NCI-H1694 treated with DMSO at 0.1 percent for 48 hours (cell line): ENCODE measurements around the gene POLDIP3.
"Not testable (repeated sequence)": the region's sequence is repeated elsewhere in the genome, so short reads cannot be mapped to it uniquely, and the experiment has no call there.

Experiments
- DNase-seq: peaks from one replicate; lab custom pipeline; 2025; lab: John Stamatoyannopoulos, UW

The POLDIP3 gene

DNA sequence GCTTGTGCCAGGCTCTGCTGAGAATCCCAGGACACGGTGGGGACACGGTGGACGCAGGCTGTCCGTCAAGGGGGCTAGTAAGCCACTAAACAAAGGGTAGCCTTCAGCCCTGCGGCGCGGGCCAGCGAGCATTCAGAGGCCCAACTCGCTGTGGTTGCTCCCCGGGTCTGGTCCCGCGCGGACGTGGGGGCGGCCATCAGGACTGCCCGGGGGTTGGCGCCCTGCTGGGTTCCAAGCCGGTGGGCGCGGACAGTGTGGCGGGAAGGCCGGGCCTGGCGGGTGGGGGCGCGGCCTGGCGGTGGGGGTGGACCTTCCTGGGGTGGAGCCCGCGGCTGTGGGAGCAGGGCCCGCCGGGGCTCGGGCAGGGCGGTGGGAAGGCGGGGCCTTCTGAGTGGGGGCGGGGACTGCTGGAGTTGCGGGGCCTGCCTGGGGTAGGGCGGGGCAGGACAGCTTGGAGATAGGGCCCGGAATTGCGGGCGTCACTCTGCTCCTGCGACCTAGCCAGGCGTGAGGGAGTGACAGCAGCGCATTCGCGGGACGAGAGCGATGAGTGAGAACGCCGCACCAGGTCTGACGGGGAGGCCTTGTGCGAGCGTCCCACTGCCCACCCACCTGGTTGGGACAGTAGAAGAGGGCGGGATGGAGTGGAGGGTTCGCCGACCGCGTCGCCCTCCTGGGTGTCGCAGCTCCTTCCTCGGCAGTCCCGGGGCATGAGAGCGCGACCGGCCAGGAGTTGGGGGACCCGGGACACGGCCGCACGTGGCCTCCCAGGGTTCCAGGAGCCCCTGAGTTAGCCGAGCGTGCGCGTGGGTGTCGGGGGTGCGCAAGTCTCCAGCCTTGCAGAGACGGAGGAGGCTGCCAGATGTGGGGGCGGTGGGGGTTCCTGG lies 61.0 kb downstream of the POLDIP3 start, which contains the start of gene SERHL2:
TSS of gene SERHL2 (plus strand) at position 482 of the 887 bp plus-strand sequence. CDS start at position 547, 65 bp downstream.
- peak; percentile 38 for DNase-seq

DNA sequence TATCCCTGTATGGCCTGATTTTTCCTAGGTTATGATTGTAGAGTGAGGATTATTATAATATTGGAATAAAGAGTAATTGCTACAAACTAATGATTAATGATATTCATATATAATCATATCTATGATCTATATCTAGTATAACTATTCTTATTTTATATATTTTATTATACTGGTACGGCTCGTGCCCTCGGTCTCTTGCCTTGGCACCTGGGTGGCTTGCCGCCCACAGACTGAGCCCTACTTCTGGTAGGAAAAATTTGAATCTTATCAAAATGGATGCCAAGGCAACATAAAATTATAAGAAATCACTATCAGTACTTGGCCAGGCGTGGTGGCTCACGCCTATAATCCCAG lies 62.4 kb downstream of the POLDIP3 start:
- not testable (repeated sequence) for DNase-seq

DNA sequence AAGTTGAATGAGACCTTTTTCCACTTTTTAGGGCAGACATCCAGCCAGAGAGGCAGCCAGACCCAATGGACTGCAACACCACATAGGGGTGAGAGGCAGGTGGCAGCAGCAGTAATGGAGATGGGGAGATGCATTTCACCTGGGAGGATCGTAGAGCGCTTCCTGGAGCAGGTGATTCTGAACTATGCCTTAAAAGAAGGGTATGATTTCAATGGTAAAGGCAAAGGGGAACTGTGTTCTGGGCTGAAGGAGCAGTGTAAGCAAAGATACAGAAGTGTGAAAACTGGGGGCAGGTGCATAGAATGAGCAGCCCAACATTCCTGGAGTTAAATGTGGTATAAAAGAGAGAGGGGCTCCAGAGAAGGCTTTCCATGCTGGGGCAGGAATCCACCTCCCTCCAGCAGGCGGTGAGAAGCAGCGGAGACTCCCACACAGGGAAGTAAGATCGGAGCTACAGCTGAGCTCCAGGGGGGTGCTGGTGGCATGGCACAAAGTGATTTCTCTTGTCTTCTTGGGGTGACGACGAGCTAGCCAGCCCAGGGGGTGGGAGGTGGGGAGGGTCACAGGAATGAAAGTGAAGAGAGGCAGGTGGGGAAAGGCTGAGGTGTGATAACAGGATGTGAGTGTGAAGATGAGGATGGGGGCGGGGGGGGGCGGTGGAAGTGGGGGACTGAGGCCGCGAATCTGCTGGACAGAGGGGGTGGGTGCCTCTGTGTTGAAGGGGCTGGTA lies 65.2 kb downstream of the POLDIP3 start:
- no peak for DNase-seq

DNA sequence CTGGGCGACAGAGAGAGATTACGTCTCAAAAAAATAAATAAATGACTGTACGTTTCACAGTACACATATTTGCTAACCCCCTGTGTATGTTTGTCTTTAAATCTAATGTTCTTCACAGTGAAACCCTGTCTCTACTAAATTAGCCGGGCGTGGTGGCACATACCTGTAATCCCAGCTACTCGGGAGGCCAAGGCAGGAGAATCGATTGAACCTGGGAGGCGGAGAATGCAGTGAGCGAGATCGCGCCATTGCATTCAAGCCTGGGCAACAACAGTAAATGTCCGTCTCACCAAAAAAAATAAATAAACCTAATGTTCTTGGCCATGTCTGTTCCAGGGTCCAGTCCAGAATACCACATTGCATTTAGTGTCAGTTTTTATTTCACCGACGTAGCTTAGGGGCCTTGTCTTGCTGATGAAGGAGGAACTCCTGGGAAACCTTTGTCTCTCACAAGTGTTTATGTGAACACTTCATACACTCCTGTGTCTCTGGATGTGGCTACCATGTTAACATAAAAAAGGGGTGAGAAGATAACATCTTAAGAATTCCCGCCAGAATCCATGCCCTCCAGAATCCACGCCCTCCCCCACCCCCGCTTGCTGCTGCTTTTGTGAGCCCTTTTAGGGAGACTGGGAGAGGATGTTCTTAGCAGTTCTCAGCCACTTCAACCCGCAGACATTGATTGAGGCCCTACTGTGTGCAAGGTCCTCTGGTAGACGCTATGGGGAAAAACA lies 65.9 kb downstream of the POLDIP3 start:
- no peak for DNase-seq

DNA sequence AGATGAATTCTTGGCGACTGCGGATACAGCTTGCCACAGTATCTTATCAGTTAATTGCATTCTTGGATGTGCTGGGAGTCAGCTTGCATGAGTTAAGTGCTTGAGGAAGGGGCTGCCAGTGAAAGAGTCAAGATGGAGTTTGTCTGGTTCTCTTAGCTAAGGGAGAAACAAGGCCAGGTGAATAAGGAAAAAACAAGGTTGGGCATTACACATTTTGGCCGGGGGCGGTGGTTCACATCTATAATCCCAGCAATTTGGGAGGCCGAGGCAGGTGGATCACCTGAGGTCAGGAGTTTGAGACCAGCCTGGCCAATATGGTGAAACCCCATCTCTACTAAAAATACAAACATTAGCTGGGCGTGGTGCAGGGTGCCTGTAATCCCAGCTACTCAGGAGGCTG lies 66.6 kb downstream of the POLDIP3 start:
- not testable (repeated sequence) for DNase-seq

DNA sequence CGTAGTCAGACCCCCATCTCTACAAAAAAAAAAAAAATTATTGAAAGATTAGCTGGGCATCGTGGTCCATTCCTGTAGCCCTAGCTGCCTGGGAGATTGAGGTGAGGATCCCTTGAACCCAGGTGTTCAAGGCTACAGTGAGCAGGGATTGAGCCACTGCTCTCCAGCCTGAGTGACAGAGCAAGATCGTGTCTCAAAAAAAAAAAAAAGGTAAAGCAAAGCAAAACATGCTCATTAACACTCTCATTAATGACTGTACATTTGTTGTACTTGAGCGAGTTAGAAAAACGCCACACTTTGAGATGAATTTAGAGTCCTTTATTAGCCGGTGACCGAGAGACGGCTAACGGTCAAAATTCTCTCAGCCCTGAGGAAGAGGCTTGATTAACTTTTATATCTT lies 67.1 kb downstream of the POLDIP3 start:
- no peak for DNase-seq

DNA sequence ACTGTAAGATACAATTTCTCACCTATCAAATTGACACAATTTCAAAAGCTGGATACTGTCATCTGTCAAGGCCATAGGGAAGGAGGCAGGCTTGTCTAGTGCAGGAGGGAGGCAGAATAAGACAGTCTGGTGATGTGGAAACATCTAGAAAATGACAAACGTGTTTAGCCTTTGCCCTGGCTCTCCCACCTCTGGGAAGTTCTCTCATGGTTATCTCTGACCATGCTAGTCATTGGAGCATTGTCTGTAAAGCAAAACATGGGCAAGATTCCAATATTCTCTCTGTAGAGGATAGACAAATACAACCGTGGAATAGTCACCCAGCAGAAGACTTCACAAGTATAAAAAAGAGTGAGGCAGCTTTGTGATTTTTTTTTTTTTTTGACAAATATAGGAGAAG lies 70.0 kb downstream of the POLDIP3 start:
- no peak for DNase-seq

DNA sequence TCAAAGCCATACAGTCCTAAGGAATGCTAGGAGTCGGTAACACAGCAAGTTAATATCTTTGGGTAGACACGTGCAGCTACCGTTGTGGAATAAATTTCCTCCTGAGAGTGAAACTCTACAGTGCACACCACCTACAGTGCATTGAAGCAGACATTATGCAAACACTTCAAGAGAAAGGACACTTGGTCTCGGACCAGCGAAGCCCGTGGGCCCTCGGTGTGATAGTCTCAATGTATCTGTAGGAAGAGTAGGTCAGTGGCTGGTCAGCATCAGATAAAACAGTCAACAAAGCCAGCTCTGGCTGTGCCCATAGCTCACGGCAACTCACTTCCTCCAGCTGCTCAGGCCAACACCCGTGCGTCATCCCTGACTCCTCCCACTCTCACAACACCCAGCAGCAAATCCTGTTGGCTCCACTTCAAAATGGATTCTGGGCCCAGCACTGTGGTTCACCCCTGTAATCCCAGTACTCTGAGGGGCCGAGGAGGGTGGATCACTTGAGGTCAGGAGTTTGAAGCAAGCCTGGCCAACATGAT lies 75.4 kb downstream of the POLDIP3 start:
- DNase-seq = not testable (repeated sequence)

DNA sequence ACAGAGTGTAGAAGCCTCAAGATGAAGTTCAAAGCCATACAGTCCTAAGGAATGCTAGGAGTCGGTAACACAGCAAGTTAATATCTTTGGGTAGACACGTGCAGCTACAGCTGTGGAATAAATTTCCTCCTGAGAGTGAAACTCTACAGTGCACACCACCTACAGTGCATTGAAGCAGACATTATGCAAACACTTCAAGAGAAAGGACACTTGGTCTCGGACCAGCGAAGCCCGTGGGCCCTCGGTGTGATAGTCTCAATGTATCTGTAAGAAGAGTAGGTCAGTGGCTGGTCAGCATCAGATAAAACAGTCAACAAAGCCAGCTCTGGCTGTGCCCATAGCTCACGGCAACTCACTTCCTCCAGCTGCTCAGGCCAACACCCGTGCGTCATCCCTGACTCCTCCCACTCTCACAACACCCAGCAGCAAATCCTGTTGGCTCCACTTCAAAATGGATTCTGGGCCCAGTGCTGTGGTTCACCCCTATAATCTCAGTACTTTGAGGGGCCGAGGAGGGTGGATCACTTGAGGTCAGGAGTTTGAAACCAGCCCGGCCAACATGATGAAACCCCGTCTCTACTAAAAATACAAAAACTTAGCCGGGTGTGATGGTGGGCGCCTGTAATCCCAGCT lies 77.4 kb downstream of the POLDIP3 start:
- DNase-seq = not testable (repeated sequence)

DNA sequence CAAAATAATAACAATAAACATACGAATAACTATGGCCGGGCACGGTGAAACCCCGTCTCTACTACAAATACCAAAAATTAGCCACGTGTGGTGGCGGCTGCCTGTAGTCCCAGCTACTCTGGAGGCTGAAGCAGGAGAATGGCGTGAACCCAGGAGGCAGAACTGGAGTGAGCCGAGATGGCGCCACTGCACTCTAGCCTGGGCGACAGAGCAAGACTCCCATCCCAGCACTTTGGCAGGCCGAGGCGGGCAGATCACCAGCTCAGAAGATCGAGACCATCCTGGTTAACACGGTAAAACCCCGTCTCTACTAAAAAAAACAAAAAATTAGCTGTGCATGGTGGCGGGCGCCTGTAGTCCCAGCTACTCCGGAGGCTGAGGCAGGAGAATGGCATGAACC lies 78.0 kb downstream of the POLDIP3 start:
- DNase-seq = not testable (repeated sequence)

DNA sequence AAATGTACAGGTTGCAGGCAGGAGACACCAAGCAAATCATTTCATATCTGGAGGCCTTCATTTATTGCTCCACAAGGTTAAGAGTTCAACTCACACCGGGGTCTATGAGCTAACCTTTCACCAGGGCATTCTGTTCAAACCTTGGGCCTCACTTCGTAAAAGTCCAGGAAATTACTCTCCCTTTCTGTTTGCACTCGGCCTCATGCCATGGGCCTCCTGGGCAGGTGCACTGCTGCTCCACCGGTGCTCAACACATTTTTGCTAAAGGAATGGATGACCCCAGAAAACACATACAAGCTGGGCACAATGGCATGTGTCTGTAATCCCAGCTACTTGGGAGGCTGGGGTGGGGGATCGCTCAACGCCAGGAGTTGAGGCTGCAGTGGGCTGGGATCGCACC lies 78.5 kb downstream of the POLDIP3 start:
- no peak for DNase-seq

DNA sequence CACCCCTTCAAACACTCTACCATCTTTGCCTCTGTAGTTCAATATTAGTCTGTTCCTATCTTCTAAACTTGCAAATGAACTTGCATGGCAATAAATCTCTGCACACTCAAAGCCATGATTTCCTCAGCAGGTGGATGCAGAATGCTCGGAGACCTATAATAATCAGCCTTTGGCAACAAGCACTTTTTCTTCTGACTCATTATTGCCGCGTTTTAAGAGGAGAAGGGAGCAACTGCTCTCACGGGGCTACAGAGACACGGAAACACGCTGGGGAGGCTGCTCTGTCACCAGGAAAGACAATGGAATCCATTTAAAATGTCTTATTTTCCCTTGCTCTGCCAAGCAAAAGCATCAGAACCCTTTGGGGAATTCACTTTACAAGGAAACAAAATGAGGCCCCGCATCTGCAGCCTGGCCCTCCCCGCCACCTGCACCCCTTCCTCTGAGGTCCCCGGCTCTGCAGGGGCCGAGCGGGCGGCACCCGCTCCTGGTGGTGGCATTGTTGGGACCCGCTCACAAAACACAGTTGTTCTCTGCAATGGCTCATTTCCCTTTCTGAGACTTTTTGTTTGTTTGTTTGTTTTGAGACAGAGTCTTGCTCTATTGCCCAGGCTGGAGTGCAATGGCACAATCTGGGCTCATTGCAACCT lies 79.5 kb downstream of the POLDIP3 start:
- not testable (repeated sequence) for DNase-seq
